Activated B cell treated with CpG ODN at 0.5 μM for 24 hours (primary cell): ENCODE measurements around the gene NOB1. TPM values are rescaled to one million over a fixed set of nuclear protein-coding genes. Genes with fewer than 3 reads are reported as not detected.

Source experiments
- ATAC-seq: fragments of 200-7000 bp; cut with Tn5 transposase; one replicate; pipeline ENCODE4 v1.10.0; 2021; ENCODE audit warnings: low read depth, mild to moderate bottlenecking, moderate library complexity
- CTCF ChIA-PET: fragments of 350-600 bp; sonication (Branson Sonifier 250); formaldehyde crosslinking; loops from one replicate; lab custom pipeline; 2021; ENCODE audit warnings: antibody characterized with exemption; lab: Charles Lee
- POLR2A ChIA-PET: fragments of 350-600 bp; sonication (Branson Sonifier 250); formaldehyde crosslinking; loops from one replicate; lab custom pipeline; 2021; ENCODE audit warnings: antibody characterized with exemption; lab: Charles Lee
- DNase-seq: peaks from one replicate; pipeline ENCODE4 v3.0.0; 2022
- H3K27ac Mint-ChIP-seq: one replicate; pipeline ENCODE4 v1.8.0; 2020; ENCODE audit warnings: mixed read lengths
- H3K27me3 Mint-ChIP-seq: one replicate; pipeline ENCODE4 v1.8.0; 2021; ENCODE audit warnings: mixed read lengths
- H3K36me3 Mint-ChIP-seq: one replicate; pipeline ENCODE4 v1.8.0; 2021; ENCODE audit warnings: low read depth, mixed read lengths
- H3K4me1 Mint-ChIP-seq: one replicate; pipeline ENCODE4 v1.8.0; 2021; ENCODE audit warnings: mixed read lengths
- H3K4me3 Mint-ChIP-seq: one replicate; pipeline ENCODE4 v1.8.0; 2020; ENCODE audit warnings: mild to moderate bottlenecking, mixed read lengths
- H3K9me3 Mint-ChIP-seq: one replicate; pipeline ENCODE4 v1.8.0; 2020; ENCODE audit warnings: mixed read lengths
- intact Hi-C: fragments of 100-400 bp; cut with micrococcal nuclease; formaldehyde crosslinking; loops from one replicate; pipeline ENCODE4 v1.15.1; 2024
- total RNA-seq: library from RNA; stranded (reverse); gene quantifications from 2 replicates; pipeline ENCODE4 v1.2.3, GENCODE V29; 2022
- TF ChIP-seq, protein P1 (sequence below): fragments of 200-600 bp; IDR thresholded peaks from one replicate; pipeline ENCODE4 v1.8.0; 2022; ENCODE audit warnings: antibody characterized with exemption, mild to moderate bottlenecking

Gene NOB1
- total RNA-seq, 1 donor from 2014 or later: 78.8 TPM

DNA sequence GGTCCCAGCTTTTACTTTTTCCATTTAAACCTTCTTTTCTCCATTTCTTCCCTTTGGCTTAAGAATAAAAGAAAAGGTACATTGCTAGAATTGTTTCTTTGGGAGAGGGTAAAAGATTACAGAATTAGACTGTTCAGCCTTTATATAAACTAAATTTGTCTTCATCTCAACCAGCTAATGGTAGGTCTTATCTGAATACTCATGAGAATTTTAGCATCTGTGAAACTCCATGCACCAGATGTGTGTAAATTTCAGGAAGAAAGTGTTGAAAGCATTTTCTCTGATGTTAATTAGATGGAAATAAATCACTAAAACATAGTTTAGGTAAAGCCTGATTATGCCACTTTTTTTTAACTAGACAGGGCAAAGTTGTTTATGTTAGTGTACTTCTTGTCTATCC lies 53.3 kb downstream of the NOB1 start:
- Mint-ChIP-seq H3K27me3 (no peaks in the 10 kb centered on the region), H3K9me3 (no peaks in the 10 kb centered on the region), H3K4me3 (no peak overlapping the region), H3K4me1 (no peaks in the 10 kb centered on the region), H3K27ac (no peak overlapping the region), H3K36me3 (peaks cover 46% of the 10 kb centered on the region)
- ChIA-PET POLR2A (no interaction called here), CTCF (no interaction called here)
- ATAC-seq: no peak
- TF ChIP-seq, protein P1, sequence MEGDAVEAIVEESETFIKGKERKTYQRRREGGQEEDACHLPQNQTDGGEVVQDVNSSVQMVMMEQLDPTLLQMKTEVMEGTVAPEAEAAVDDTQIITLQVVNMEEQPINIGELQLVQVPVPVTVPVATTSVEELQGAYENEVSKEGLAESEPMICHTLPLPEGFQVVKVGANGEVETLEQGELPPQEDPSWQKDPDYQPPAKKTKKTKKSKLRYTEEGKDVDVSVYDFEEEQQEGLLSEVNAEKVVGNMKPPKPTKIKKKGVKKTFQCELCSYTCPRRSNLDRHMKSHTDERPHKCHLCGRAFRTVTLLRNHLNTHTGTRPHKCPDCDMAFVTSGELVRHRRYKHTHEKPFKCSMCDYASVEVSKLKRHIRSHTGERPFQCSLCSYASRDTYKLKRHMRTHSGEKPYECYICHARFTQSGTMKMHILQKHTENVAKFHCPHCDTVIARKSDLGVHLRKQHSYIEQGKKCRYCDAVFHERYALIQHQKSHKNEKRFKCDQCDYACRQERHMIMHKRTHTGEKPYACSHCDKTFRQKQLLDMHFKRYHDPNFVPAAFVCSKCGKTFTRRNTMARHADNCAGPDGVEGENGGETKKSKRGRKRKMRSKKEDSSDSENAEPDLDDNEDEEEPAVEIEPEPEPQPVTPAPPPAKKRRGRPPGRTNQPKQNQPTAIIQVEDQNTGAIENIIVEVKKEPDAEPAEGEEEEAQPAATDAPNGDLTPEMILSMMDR: no peak
- DNase-seq: no peak
- intact Hi-C loops: no loop called here

DNA sequence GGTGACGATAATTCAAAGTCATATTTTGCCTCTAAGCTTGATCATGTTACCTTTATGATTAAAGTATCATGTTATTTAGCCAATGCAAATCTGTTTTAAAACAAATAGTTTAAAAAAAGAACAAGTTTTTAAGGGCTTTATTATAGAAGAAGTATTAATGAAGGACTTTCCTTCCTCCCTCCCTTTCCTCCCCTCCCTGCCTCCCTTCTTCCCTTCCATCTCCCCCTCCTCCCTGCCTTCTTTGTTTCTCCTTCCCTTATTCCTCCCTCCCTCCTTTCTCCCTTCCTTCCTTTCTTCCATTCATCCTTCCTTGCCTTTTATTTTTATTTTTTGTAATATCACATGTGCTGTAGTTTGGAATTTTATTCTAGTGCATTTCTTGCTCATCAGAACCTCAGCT lies 54.8 kb downstream of the NOB1 start:
- Mint-ChIP-seq H3K27me3 (no peaks in the 10 kb centered on the region), H3K4me3 (no peak overlapping the region), H3K36me3 (peaks cover 61% of the 10 kb centered on the region), H3K4me1 (no peaks in the 10 kb centered on the region), H3K27ac (no peak overlapping the region), H3K9me3 (no peaks in the 10 kb centered on the region)
- intact Hi-C loops: no loop called here
- ATAC-seq (no peak), DNase-seq (no peak)
- TF ChIP-seq, protein P1: no peak
- ChIA-PET POLR2A (interaction anchor here (0.6 kb wide), 1 partner anchor 26 kb away, joined by 6 read pairs; no protein-coding TSS in a partner anchor), CTCF (no interaction called here)

DNA sequence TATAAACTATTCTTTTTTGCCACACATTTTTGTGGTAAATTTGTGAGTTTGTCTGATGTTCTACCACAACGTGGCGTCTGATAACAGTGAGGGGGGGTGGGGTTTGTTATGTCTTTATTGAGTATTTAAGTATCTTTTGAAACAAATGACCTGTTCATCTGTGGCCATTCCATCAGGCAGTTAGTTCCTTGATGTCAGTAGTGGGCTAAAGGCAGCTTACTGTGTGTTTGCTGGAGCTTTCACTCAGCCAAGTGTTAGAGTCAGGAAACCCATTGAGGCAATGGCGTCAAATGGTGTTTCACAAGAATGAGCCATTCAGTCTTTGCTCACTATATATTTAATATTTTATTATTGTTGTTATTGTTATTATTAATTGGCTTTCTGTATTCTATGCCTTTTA lies 56.3 kb downstream of the NOB1 start:
- H3K27ac Mint-ChIP-seq: no peak overlapping the region
- H3K36me3 Mint-ChIP-seq: peaks cover 70% of the 10 kb centered on the region
- ChIA-PET CTCF (interaction anchor here (0.8 kb wide), 1 partner anchor 302 kb away, joined by 3 read pairs; no protein-coding TSS in a partner anchor), POLR2A (no interaction called here)
- TF ChIP-seq, protein P1: no peak
- H3K9me3 Mint-ChIP-seq: no peaks in the 10 kb centered on the region
- H3K4me1 Mint-ChIP-seq: no peaks in the 10 kb centered on the region
- DNase-seq (no peak), ATAC-seq (no peak)
- intact Hi-C loops: no loop called here
- H3K27me3 Mint-ChIP-seq: no peaks in the 10 kb centered on the region
- no peak overlapping the region for H3K4me3 Mint-ChIP-seq

DNA sequence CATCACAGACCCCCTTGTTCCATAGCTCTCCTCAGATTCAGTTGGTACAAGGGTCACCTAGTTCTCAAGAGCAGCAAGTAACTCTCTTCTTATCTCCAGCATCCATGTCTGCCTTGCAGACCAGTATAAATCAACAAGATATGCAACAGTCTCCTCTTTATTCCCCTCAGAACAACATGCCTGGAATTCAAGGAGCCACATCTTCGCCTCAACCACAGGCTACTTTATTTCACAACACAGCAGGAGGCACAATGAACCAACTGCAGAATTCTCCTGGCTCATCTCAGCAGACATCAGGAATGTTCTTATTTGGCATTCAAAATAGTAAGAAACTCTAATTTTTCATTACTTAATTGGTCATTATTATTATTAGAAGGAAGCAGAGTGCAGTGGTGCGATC lies 60.8 kb downstream of the NOB1 start:
- Mint-ChIP-seq H3K9me3 (no peaks in the 10 kb centered on the region), H3K4me1 (peaks cover 10% of the 10 kb centered on the region), H3K27ac (no peak overlapping the region), H3K4me3 (no peak overlapping the region), H3K27me3 (no peaks in the 10 kb centered on the region), H3K36me3 (peaks cover 83% of the 10 kb centered on the region)
- ChIA-PET POLR2A (no interaction called here), CTCF (no interaction called here)
- TF ChIP-seq, protein P1: no peak
- ATAC-seq: no peak
- no peak for DNase-seq
- intact Hi-C loops: no loop called here

DNA sequence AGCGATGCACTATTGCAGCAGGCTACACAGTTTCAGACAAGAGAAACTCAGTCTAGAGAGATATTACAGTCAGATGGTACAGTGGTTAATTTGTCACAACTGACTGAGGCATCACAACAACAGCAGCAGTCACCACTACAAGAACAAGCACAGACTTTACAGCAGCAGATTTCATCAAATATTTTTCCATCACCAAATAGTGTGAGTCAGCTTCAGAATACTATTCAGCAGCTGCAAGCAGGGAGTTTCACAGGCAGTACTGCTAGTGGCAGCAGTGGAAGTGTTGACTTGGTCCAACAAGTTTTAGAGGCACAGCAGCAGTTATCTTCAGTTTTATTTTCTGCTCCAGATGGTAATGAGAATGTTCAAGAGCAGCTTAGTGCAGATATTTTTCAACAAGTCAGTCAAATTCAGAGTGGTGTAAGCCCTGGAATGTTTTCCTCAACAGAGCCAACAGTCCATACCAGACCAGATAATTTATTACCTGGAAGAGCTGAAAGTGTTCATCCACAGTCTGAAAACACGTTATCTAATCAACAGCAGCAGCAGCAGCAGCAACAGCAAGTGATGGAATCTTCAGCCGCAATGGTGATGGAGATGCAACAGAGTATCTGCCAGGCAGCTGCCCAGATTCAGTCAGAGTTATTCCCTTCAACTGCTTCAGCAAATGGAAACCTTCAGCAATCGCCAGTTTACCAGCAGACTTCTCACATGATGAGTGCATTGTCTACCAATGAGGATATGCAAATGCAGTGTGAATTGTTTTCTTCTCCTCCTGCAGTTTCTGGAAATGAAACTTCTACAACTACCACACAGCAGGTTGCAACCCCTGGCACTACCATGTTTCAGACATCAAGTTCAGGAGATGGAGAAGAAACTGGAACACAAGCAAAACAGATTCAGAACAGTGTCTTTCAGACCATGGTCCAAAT lies 62.5 kb downstream of the NOB1 start:
- intact Hi-C loops: no loop called here
- CTCF ChIA-PET: no interaction called here
- peaks cover 77% of the 10 kb centered on the region for H3K36me3 Mint-ChIP-seq

More for the DNA sequence above, 62.5 kb downstream of the NOB1 start:
- Mint-ChIP-seq H3K27ac (no peak overlapping the region), H3K4me3 (no peak overlapping the region), H3K4me1 (peaks cover 10% of the 10 kb centered on the region), H3K9me3 (no peaks in the 10 kb centered on the region), H3K27me3 (no peaks in the 10 kb centered on the region)
- ATAC-seq (no peak), DNase-seq (no peak)
- TF ChIP-seq, protein P1: no peak
- POLR2A ChIA-PET: no interaction called here
